HepG2 (cell line): ENCODE measurements around the gene DGCR8. TPM values are rescaled to one million over a fixed set of nuclear protein-coding genes. Genes with fewer than 3 reads are reported as not detected.

ENCODE experiments used
- ATAC-seq: fragments of 200-7000 bp; cut with Tn5 transposase; 3 replicates; pipeline ENCODE4 v1.9.1; 2020; ENCODE audit warnings: mild to moderate bottlenecking, moderate library complexity
- BruUV-seq: library from RNA; stranded (reverse); fragments of 400-500 nt; replicated peaks from 2 replicates; lab custom pipeline; 2021; lab: Mats Ljungman, UMichigan
- CTCF ChIA-PET: fragments of 300-600 bp; formaldehyde crosslinking; extraction: SDS; loops from one replicate; lab custom pipeline; 2021; ENCODE audit warnings: low total read pairs, inconsistent platforms, low intra/inter-chr PET ratio; lab: Yijun Ruan, JAX
- POLR2A ChIA-PET: fragments of 350-600 bp; sonication (Branson Sonifier 250); formaldehyde crosslinking; loops from one replicate; lab custom pipeline; 2020; ENCODE audit warnings: antibody characterized with exemption, inconsistent platforms; lab: Yijun Ruan, JAX
- DNase-seq: peaks from one replicate; pipeline ENCODE4 v3.0.0-alpha.2; 2015; ENCODE audit warnings: low spot score
- FAIRE-seq: peaks from 3 replicates; lab custom pipeline; 2011; peaks lifted over from hg19 to GRCh38; lab: Jason Lieb, UNC
- H2AFZ ChIP-seq: one replicate; pipeline ENCODE4 v1.6.1; 2011; ENCODE audit warnings: low read length, inconsistent platforms
- H3K27ac ChIP-seq: fragments of 300-600 bp; 3 replicates; pipeline ENCODE4 v1.8.0; 2011; ENCODE audit warnings: mixed run types, mild to moderate bottlenecking, mixed read lengths, low read length, inconsistent platforms; ENCODE audit not compliant: insufficient read depth; ENCODE audit errors: extremely low read length
- H3K27me3 ChIP-seq, 2 experiments: fragments of 200-600 bp in 1 of 2; 2 replicates in 1 of 2; 3 replicates in 1 of 2; pipeline versions ENCODE4 v1.6.0 to v1.8.0; 2011; ENCODE audit warnings: low read length in 2 of 2, mild to moderate bottlenecking in 2 of 2, moderate library complexity in 2 of 2, inconsistent platforms in 1 of 2; ENCODE audit not compliant: insufficient read depth in 2 of 2, control insufficient read depth in 1 of 2
- H3K36me3 ChIP-seq, 2 experiments: fragments of 200-600 bp in 1 of 2; replicated peaks in 1 of 2; 2 replicates in 1 of 2; 3 replicates in 1 of 2; pipeline versions ENCODE4 v1.5.1 to v1.8.0; 2011; ENCODE audit warnings: low read length in 2 of 2, inconsistent platforms in 1 of 2; ENCODE audit not compliant: insufficient read depth in 2 of 2, control insufficient read depth in 1 of 2
- H3K4me1 ChIP-seq: 2 replicates; pipeline ENCODE4 v1.5.1; 2012; ENCODE audit warnings: low read length, inconsistent platforms; ENCODE audit not compliant: insufficient read depth
- H3K4me2 ChIP-seq: 2 replicates; pipeline ENCODE4 v1.6.0; 2011; ENCODE audit warnings: low read depth, low read length, inconsistent platforms
- H3K4me3 ChIP-seq, 3 experiments: fragments of 200-600 bp in 1 of 3; sonication (generic), shearing (Covaris generic) in 1 of 3; replicated peaks in 1 of 3; 2 replicates each; pipeline ENCODE4 v1.5.1; 2011 to 2016; ENCODE audit warnings: low read length in 3 of 3, inconsistent platforms in 2 of 3, low read depth in 2 of 3, mild to moderate bottlenecking in 2 of 3, control low read depth in 1 of 3, mixed read lengths in 1 of 3; ENCODE audit not compliant: insufficient read depth in 1 of 3
- H3K79me2 ChIP-seq: one replicate; pipeline ENCODE4 v1.6.1; 2011; ENCODE audit warnings: low read length, inconsistent platforms; ENCODE audit not compliant: insufficient read depth
- H3K9ac ChIP-seq: 2 replicates; pipeline ENCODE4 v1.6.0; 2011; ENCODE audit warnings: mild to moderate bottlenecking, low read depth, low read length, inconsistent platforms; ENCODE audit not compliant: insufficient read depth
- H3K9me3 ChIP-seq: 2 replicates; pipeline ENCODE4 v1.5.1; 2012; ENCODE audit warnings: mild to moderate bottlenecking, low read length
- H4K20me1 ChIP-seq: 2 replicates; pipeline ENCODE4 v1.6.0; 2011; ENCODE audit warnings: inconsistent platforms, mild to moderate bottlenecking, low read length, moderate library complexity; ENCODE audit not compliant: insufficient read depth
- BCL3 ChIP-seq: sonication (generic); formaldehyde crosslinking; IDR thresholded peaks from 2 replicates; pipeline ENCODE4 v1.5.1; 2020; ENCODE audit warnings: mild to moderate bottlenecking, missing genetic modification reagents, moderate library complexity
- EP300 ChIP-seq, 3 experiments: sonication (generic) in 1 of 3; formaldehyde crosslinking in 1 of 3; IDR thresholded peaks; 2 replicates each; pipeline versions ENCODE4 v1.5.1 to v1.6.1; 2011 to 2020; ENCODE audit warnings: low read depth in 2 of 3, low read length in 2 of 3, borderline replicate concordance in 1 of 3, improper control_type of control experiment in 1 of 3, mild to moderate bottlenecking in 1 of 3, missing genetic modification reagents in 1 of 3, moderate library complexity in 1 of 3
- GLMP ChIP-seq: sonication (generic); formaldehyde crosslinking; IDR thresholded peaks from 2 replicates; pipeline ENCODE4 v1.9.0; 2021; ENCODE audit warnings: missing genetic modification reagents, mild to moderate bottlenecking, borderline replicate concordance
- JDP2 ChIP-seq: sonication (generic); formaldehyde crosslinking; IDR thresholded peaks from 2 replicates; pipeline ENCODE4 v1.8.1; 2022; ENCODE audit warnings: missing genetic modification reagents, borderline replicate concordance
- SNAPC4 ChIP-seq: sonication (generic); formaldehyde crosslinking; IDR thresholded peaks from 2 replicates; pipeline ENCODE4 v1.4.0; 2020; ENCODE audit warnings: mild to moderate bottlenecking, missing genetic modification reagents
- SRSF1 ChIP-seq: fragments of 200-400 bp; formaldehyde crosslinking; optimal IDR thresholded peaks from 2 replicates; pipeline ENCODE3; 2017; ENCODE audit warnings: mild to moderate bottlenecking, low read depth, low read length, moderate library complexity
- ZBTB38 ChIP-seq: sonication (generic); formaldehyde crosslinking; IDR thresholded peaks from 2 replicates; pipeline ENCODE4 v1.5.1; 2020; ENCODE audit warnings: mild to moderate bottlenecking, missing genetic modification reagents
- ZNF687 ChIP-seq: sonication (generic); formaldehyde crosslinking; IDR thresholded peaks from 2 replicates; pipeline ENCODE4 v1.5.1; 2020; ENCODE audit warnings: mild to moderate bottlenecking, missing genetic modification reagents, moderate library complexity
- WGBS: methylation state at CpG from one replicate; pipeline ENCODE4 v1.1.6; 2017; ENCODE audit warnings: low lambda C conversion rate; 5-methylcytosine and 5-hydroxymethylcytosine counted together
- in situ Hi-C: cut with HindIII; loops from 2 replicates; pipeline ENCODE4 v1.10.0; 2017; ENCODE audit warnings: low pct_unique_long_range_greater_than_20kb; ENCODE audit not compliant: extremely low pct_ligation_motif_present
- intact Hi-C: fragments of 100-400 bp; cut with micrococcal nuclease; formaldehyde crosslinking; loops from one replicate; pipeline ENCODE4 v1.10.0; 2022; ENCODE audit not compliant: unreplicated experiment
- polyA plus RNA-seq, 8 experiments: library from polyadenylated mRNA; depleted of rRNA in 3 of 8; stranded (reverse) in 7 of 8; unstranded in 1 of 8; fragments of >200 nt; fragmentation: Illumina TruSeq in 4 of 8; extraction: Trizol in 4 of 8; gene quantifications; 2 replicates each; pipeline versions ENCODE4 v1.2.1 to v1.2.3, GENCODE V29; 2011 to 2016; ENCODE audit warnings: low read depth in 4 of 8, missing spikeins in 1 of 8, mixed read lengths in 1 of 8; ENCODE audit not compliant: insufficient read depth in 1 of 8
- total RNA-seq, 5 experiments: library from RNA; depleted of rRNA; stranded (reverse); fragments of >200 nt; fragmentation: Illumina TruSeq; extraction: Trizol; gene quantifications; 2 replicates each; pipeline ENCODE4 v1.2.3, GENCODE V29; 2016; ENCODE audit warnings: low read depth in 1 of 5

DGCR8 gene
- total and polyA plus RNA-seq, 2 of the 13 experiments (the other 11 are each of a cell fraction or from before 2014, with no cell fraction given) = 10.2 to 23.2 TPM

- Histone ChIP-seq H3K36me3 (peaks cover 7 to 68% of the 10 kb centered on the region in 2 experiments), H4K20me1 (peaks cover 7% of the 10 kb centered on the region; the same call in 1 of the 2 replicates), H3K4me3 (peak within 1 kb of the TSS; percentile 79 to 85 (median 85)), H3K9ac (peak within 1 kb of the TSS; percentile 90), H3K4me1 (peaks cover 48% of the 10 kb centered on the region), H3K79me2 (peaks cover 52% of the 10 kb centered on the region), H2AFZ (no peak within 1 kb of the TSS), H3K27me3 (no peaks in the 10 kb centered on the region; a peak in 1 of 5 replicates), H3K9me3 (no peaks in the 10 kb centered on the region), H3K27ac (peak within 1 kb of the TSS; percentile 78), H3K4me2 (peak within 1 kb of the TSS; percentile 84)
- no peak for ATAC-seq
- BruUV-seq = no TSS peak
- POLR2A ChIA-PET = interaction anchor here (0.7 to 0.8 kb wide), 2 partner anchors 15 to 34 kb away, joined by 3 to 4 read pairs; no protein-coding TSS in a partner anchor
- intact Hi-C loops (loop anchor here (5.0 kb wide), 1 partner anchor 34 kb away; the partner anchor contains the start of gene DGCR8), in situ Hi-C loops (no loop called here)
- no peak for FAIRE-seq
- CTCF ChIA-PET = no interaction called here
- 77% methylated on average over 19 of the region's 30 CpGs for WGBS
- no peak for DNase-seq
- TF ChIP-seq ZBTB38 (peak; percentile 87), JDP2 (CRISPR knock-in tag) (no peak), SNAPC4 (CRISPR knock-in tag) (0 out of 2 replicates have a peak, but pooled peaks have one; percentile 3), SRSF1 (peak; percentile 17), EP300 (IDR thresholded peaks at IDR 0.05; ENCODE audit: low read depth in 2 of 2, low read length in 2 of 2) (no peak), EP300 (CRISPR knock-in tag; IDR thresholded peaks at IDR 0.05; ENCODE audit: borderline replicate concordance) (0 out of 2 replicates have a peak, but pooled peaks have one; percentile 10), BCL3 (CRISPR knock-in tag) (0 out of 2 replicates have a peak, but pooled peaks have one; percentile 36), ZNF687 (CRISPR knock-in tag) (peak; percentile 19; the same call in 1 of the 2 replicates), GLMP (no peak)
Observed at GRCh38 chr22:20115691-20116375, 35.8 kb downstream of the DGCR8 start, which contains the start of gene RANBP1. RANBP1 (plus strand) TSS chr22:20116104; CDS start chr22:20116185, 81 bp downstream.
